WERI-Rb-1 (cell line): ENCODE data around the gene KCNJ8.

Experiments used
- DNase-seq: peaks from one replicate; pipeline ENCODE4 v3.0.0-alpha.2; 2020
- H3K27ac ChIP-seq: fragments of 250-450 bp; sonication (Bioruptor Pico); 2 replicates; pipeline ENCODE4 v1.5.1; 2020; ENCODE audit warnings: mild to moderate bottlenecking, moderate library complexity
- H3K27me3 ChIP-seq: fragments of 250-450 bp; sonication (Bioruptor Pico); 2 replicates; pipeline ENCODE4 v1.5.1; 2021; ENCODE audit warnings: mild to moderate bottlenecking, low read depth, moderate library complexity; ENCODE audit not compliant: insufficient read depth, severe bottlenecking
- H3K36me3 ChIP-seq: fragments of 250-450 bp; sonication (Bioruptor Pico); 2 replicates; pipeline ENCODE4 v1.5.1; 2020; ENCODE audit warnings: mild to moderate bottlenecking, moderate library complexity
- H3K4me3 ChIP-seq: 2 replicates; pipeline ENCODE4 v1.5.1; 2011; ENCODE audit warnings: low read depth, mild to moderate bottlenecking, control low read depth, low read length
- H3K9me3 ChIP-seq: fragments of 250-450 bp; sonication (Bioruptor Pico); 2 replicates; pipeline ENCODE4 v1.5.1; 2021; ENCODE audit warnings: mild to moderate bottlenecking, moderate library complexity; ENCODE audit not compliant: severe bottlenecking
- CTCF ChIP-seq: IDR thresholded peaks from 2 replicates; pipeline ENCODE4 v1.5.1; 2011; ENCODE audit warnings: low read depth, mild to moderate bottlenecking, control low read depth, inconsistent platforms, low read length

KCNJ8 gene

GRCh38 chr12:21756699-21757098 lies 17.8 kb downstream of the KCNJ8 start:
- Histone ChIP-seq H3K4me3 (no peak overlapping the region), H3K36me3 (no peaks in the 10 kb centered on the region), H3K9me3 (no peaks in the 10 kb centered on the region), H3K27me3 (no peaks in the 10 kb centered on the region), H3K27ac (no peak overlapping the region)
- TF ChIP-seq CTCF: no peak
- no peak for DNase-seq

GRCh38 chr12:21751517-21751916 lies 23.0 kb downstream of the KCNJ8 start:
- Histone ChIP-seq H3K27me3 (no peaks in the 10 kb centered on the region), H3K36me3 (no peaks in the 10 kb centered on the region), H3K4me3 (no peak overlapping the region), H3K9me3 (no peaks in the 10 kb centered on the region), H3K27ac (no peak overlapping the region)
- no peak for DNase-seq
- TF ChIP-seq CTCF: no peak

- no peak for TF ChIP-seq CTCF
- no peaks in the 10 kb centered on the region for H3K36me3 ChIP-seq
- H3K27me3 ChIP-seq: no peaks in the 10 kb centered on the region
- no peak overlapping the region for H3K4me3 ChIP-seq
- H3K27ac ChIP-seq: no peak overlapping the region
- no peaks in the 10 kb centered on the region for H3K9me3 ChIP-seq
- no peak for DNase-seq
These were observed 29.2 kb downstream of the KCNJ8 start for GRCh38 chr12:21745258-21745657.

- Histone ChIP-seq H3K4me3 (no peak overlapping the region), H3K27me3 (no peaks in the 10 kb centered on the region)
These were observed 43.4 kb downstream of the KCNJ8 start for GRCh38 chr12:21731144-21731543.

GRCh38 chr12:21725731-21726130 lies 48.8 kb downstream of the KCNJ8 start:
- Histone ChIP-seq H3K9me3 (no peaks in the 10 kb centered on the region), H3K27me3 (no peaks in the 10 kb centered on the region), H3K27ac (no peak overlapping the region), H3K36me3 (no peaks in the 10 kb centered on the region), H3K4me3 (no peak overlapping the region)
- no peak for DNase-seq
- no peak for TF ChIP-seq CTCF

More at GRCh38 chr12:21731144-21731543, 43.4 kb downstream of the KCNJ8 start:
- DNase-seq: no peak
- no peaks in the 10 kb centered on the region for H3K36me3 ChIP-seq
- no peak overlapping the region for H3K27ac ChIP-seq
- H3K9me3 ChIP-seq: peaks cover 8% of the 10 kb centered on the region
- TF ChIP-seq CTCF: no peak

GRCh38 chr12:21718944-21719650 lies 55.4 kb downstream of the KCNJ8 start:
- no peak for TF ChIP-seq CTCF
- Histone ChIP-seq H3K36me3 (no peaks in the 10 kb centered on the region), H3K9me3 (no peaks in the 10 kb centered on the region), H3K27me3 (no peaks in the 10 kb centered on the region), H3K27ac (no peak overlapping the region), H3K4me3 (no peak overlapping the region)
- no peak for DNase-seq
